ENCODE data around the gene KLRG1.

Gene KLRG1

GRCh38 chr12:9047105-9047504, 57.8 kb downstream of the KLRG1 start:
- H3K27ac ChIP-seq (ENCODE audit: low read depth, low read length, poor library complexity, severe bottlenecking) = no peak overlapping the region
- H3K9me2 ChIP-seq (ENCODE audit: low read depth, low read length) = no peaks in the 10 kb centered on the region
- H3K4me2 ChIP-seq (ENCODE audit: low read length) = no peak overlapping the region
- H4K20me1 ChIP-seq (ENCODE audit: insufficient read depth, low read length) = no peaks in the 10 kb centered on the region
- no peaks in the 10 kb centered on the region for H3K9me3 ChIP-seq (ENCODE audit: low read length)
- TF ChIP-seq EZH2 (IDR thresholded peaks at IDR 0.05; ENCODE audit: borderline replicate concordance, low read length) = no peak
- TF ChIP-seq, protein P1, sequence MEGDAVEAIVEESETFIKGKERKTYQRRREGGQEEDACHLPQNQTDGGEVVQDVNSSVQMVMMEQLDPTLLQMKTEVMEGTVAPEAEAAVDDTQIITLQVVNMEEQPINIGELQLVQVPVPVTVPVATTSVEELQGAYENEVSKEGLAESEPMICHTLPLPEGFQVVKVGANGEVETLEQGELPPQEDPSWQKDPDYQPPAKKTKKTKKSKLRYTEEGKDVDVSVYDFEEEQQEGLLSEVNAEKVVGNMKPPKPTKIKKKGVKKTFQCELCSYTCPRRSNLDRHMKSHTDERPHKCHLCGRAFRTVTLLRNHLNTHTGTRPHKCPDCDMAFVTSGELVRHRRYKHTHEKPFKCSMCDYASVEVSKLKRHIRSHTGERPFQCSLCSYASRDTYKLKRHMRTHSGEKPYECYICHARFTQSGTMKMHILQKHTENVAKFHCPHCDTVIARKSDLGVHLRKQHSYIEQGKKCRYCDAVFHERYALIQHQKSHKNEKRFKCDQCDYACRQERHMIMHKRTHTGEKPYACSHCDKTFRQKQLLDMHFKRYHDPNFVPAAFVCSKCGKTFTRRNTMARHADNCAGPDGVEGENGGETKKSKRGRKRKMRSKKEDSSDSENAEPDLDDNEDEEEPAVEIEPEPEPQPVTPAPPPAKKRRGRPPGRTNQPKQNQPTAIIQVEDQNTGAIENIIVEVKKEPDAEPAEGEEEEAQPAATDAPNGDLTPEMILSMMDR (IDR thresholded peaks at IDR 0.05; ENCODE audit: low read length) = no peak
- no peaks in the 10 kb centered on the region for H3K36me3 ChIP-seq (ENCODE audit: insufficient read depth, low read length)
- H3K4me3 ChIP-seq (ENCODE audit: low read depth, low read length, poor library complexity, severe bottlenecking) = no peak overlapping the region
- no peaks in the 10 kb centered on the region for H3K27me3 ChIP-seq (ENCODE audit: insufficient read depth, low read length)
- H2AFZ ChIP-seq (ENCODE audit: low read length) = no peak overlapping the region
- H3K79me2 ChIP-seq (ENCODE audit: insufficient read depth, low read length) = no peaks in the 10 kb centered on the region
- H3K4me1 ChIP-seq (ENCODE audit: insufficient read depth, low read length, severe bottlenecking) = no peaks in the 10 kb centered on the region
- no peaks in the 10 kb centered on the region for H3F3A ChIP-seq (ENCODE audit: insufficient read depth, low read length)
- no peak overlapping the region for H3K9ac ChIP-seq (ENCODE audit: low read length)

- Histone ChIP-seq H2AFZ (ENCODE audit: low read length) (no peak overlapping the region), H3K4me2 (ENCODE audit: low read length) (no peak overlapping the region), H3K36me3 (ENCODE audit: insufficient read depth, low read length) (no peaks in the 10 kb centered on the region), H3K4me1 (ENCODE audit: insufficient read depth, low read length, severe bottlenecking) (no peaks in the 10 kb centered on the region), H3K27me3 (ENCODE audit: insufficient read depth, low read length) (no peaks in the 10 kb centered on the region), H3K9ac (ENCODE audit: low read length) (no peak overlapping the region), H3K9me2 (ENCODE audit: low read depth, low read length) (no peaks in the 10 kb centered on the region), H3K4me3 (ENCODE audit: low read depth, low read length, poor library complexity, severe bottlenecking) (no peak overlapping the region), H3K27ac (ENCODE audit: low read depth, low read length, poor library complexity, severe bottlenecking) (no peak overlapping the region), H4K20me1 (ENCODE audit: insufficient read depth, low read length) (no peaks in the 10 kb centered on the region), H3F3A (ENCODE audit: insufficient read depth, low read length) (no peaks in the 10 kb centered on the region), H3K9me3 (ENCODE audit: low read length) (no peaks in the 10 kb centered on the region), H3K79me2 (ENCODE audit: insufficient read depth, low read length) (no peaks in the 10 kb centered on the region)
- no peak for TF ChIP-seq EZH2 (IDR thresholded peaks at IDR 0.05; ENCODE audit: borderline replicate concordance, low read length)
- TF ChIP-seq, protein P1 (IDR thresholded peaks at IDR 0.05; ENCODE audit: low read length) = no peak
Observed at GRCh38 chr12:9048930-9049329, 59.6 kb downstream of the KLRG1 start.

DNA sequence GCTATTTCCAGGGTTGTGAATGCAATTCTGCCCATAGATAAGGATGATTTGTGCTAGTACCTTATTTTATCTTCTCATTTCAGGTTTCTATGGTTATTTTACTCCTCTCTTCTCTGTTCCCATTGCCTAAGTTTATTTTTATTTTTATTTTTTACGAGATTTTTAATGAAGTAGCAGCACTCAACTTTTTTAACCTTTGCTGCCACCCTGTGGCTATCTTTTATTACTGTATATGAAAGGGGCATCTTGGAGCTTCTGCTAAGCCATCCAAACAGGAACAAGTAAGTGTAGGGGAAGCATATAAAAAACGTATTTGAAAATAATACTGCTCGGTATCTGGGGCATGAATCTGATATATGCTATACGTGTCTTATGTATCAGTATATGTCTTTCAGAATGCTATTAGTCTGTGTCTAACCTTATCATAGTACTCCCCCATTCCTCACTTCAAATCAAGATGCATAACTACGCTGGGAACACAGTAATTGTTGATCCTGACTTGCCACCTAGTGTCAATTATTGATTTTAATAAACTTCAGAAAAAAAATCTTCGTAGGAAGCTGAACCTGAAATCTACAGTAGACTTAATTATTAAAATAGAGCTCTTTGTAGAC, 60.3 kb downstream of the KLRG1 start:
- H3K79me2 ChIP-seq (ENCODE audit: insufficient read depth, low read length) = no peaks in the 10 kb centered on the region
- TF ChIP-seq, protein P1 (IDR thresholded peaks at IDR 0.05; ENCODE audit: low read length) = peak; percentile 67
- TF ChIP-seq EZH2 (IDR thresholded peaks at IDR 0.05; ENCODE audit: borderline replicate concordance, low read length) = no peak
- no peak overlapping the region for H2AFZ ChIP-seq (ENCODE audit: low read length)
- no peak overlapping the region for H3K4me3 ChIP-seq (ENCODE audit: low read depth, low read length, poor library complexity, severe bottlenecking)
- H3K36me3 ChIP-seq (ENCODE audit: insufficient read depth, low read length) = no peaks in the 10 kb centered on the region
- H3F3A ChIP-seq (ENCODE audit: insufficient read depth, low read length) = no peaks in the 10 kb centered on the region
- no peak overlapping the region for H3K27ac ChIP-seq (ENCODE audit: low read depth, low read length, poor library complexity, severe bottlenecking)
- no peaks in the 10 kb centered on the region for H3K27me3 ChIP-seq (ENCODE audit: insufficient read depth, low read length)
- H3K9ac ChIP-seq (ENCODE audit: low read length) = no peak overlapping the region
- no peaks in the 10 kb centered on the region for H3K9me2 ChIP-seq (ENCODE audit: low read depth, low read length)
- H3K9me3 ChIP-seq (ENCODE audit: low read length) = no peaks in the 10 kb centered on the region
- no peaks in the 10 kb centered on the region for H4K20me1 ChIP-seq (ENCODE audit: insufficient read depth, low read length)
- H3K4me2 ChIP-seq (ENCODE audit: low read length) = no peak overlapping the region
- H3K4me1 ChIP-seq (ENCODE audit: insufficient read depth, low read length, severe bottlenecking) = no peaks in the 10 kb centered on the region

All from OCI-LY1 (cell line).